IPS-18a (cell line): ENCODE measurements around the gene UNC5B.
"Not testable (repeated sequence)": the region's sequence is repeated elsewhere in the genome, so short reads cannot be mapped to it uniquely, and the experiment has no call there.

Experiments used
- H3K27ac ChIP-seq: one replicate; pipeline ENCODE4 v1.5.1; 2013; ENCODE audit warnings: low read length
- H3K27me3 ChIP-seq: one replicate; pipeline ENCODE4 v1.6.1; 2013; ENCODE audit warnings: mild to moderate bottlenecking, low read length; ENCODE audit not compliant: control insufficient read depth, insufficient read depth
- H3K36me3 ChIP-seq: one replicate; pipeline ENCODE4 v1.6.1; 2013; ENCODE audit warnings: low read depth, low read length; ENCODE audit not compliant: control insufficient read depth
- H3K4me1 ChIP-seq: one replicate; pipeline ENCODE4 v1.6.1; 2013; ENCODE audit warnings: low read depth, low read length; ENCODE audit not compliant: control insufficient read depth
- H3K4me3 ChIP-seq: one replicate; pipeline ENCODE4 v1.5.1; 2013; ENCODE audit warnings: low read length
- H3K9ac ChIP-seq: one replicate; pipeline ENCODE4 v1.6.1; 2013; ENCODE audit warnings: mild to moderate bottlenecking, low read length, moderate library complexity
- H3K9me3 ChIP-seq: one replicate; pipeline ENCODE4 v1.6.1; 2013; ENCODE audit warnings: low read depth, low read length; ENCODE audit not compliant: control insufficient read depth

UNC5B gene

GRCh38 chr10:71294856-71295255, 82.5 kb downstream of the UNC5B start:
- no peak overlapping the region for H3K9ac ChIP-seq
- H3K27ac ChIP-seq = no peak overlapping the region
- H3K36me3 ChIP-seq = peaks cover 23% of the 10 kb centered on the region
- H3K4me3 ChIP-seq = no peak overlapping the region
- H3K9me3 ChIP-seq = no peaks in the 10 kb centered on the region
- H3K4me1 ChIP-seq = no peaks in the 10 kb centered on the region
- no peaks in the 10 kb centered on the region for H3K27me3 ChIP-seq

GRCh38 chr10:71295641-71296040, 83.3 kb downstream of the UNC5B start:
- Histone ChIP-seq H3K27me3 (no peaks in the 10 kb centered on the region), H3K9ac (no peak overlapping the region), H3K27ac (no peak overlapping the region), H3K4me3 (no peak overlapping the region), H3K36me3 (peaks cover 23% of the 10 kb centered on the region), H3K4me1 (no peaks in the 10 kb centered on the region), H3K9me3 (no peaks in the 10 kb centered on the region)

DNA sequence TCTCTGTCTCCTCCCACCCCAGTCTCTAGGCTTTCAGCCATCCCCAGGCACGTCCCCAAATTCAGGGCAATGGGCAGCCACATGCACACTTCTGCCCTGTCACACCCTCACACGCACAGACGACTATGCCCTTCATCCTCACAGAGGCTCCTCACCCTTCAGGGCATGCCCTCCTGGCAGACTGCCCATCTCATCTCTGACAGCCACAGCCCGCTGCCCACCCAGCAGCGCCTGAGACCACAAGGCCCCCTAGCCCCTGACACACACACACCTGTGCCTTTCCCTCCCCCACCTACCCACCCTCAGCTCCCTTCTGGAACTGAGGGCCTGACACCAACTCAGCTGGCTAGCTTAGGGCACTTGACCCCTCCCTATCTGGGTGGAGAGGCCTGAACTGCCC, 83.7 kb downstream of the UNC5B start:
- Histone ChIP-seq H3K9ac (no peak overlapping the region), H3K36me3 (peaks cover 23% of the 10 kb centered on the region), H3K27ac (no peak overlapping the region), H3K9me3 (no peaks in the 10 kb centered on the region), H3K27me3 (no peaks in the 10 kb centered on the region), H3K4me3 (no peak overlapping the region), H3K4me1 (no peaks in the 10 kb centered on the region)

- not testable (repeated sequence) for H3K27me3 ChIP-seq, H3K27ac ChIP-seq, H3K4me3 ChIP-seq, H3K9me3 ChIP-seq, H3K9ac ChIP-seq, H3K4me1 ChIP-seq
- H3K36me3 ChIP-seq = peaks cover 23% of the 10 kb centered on the region
Measured at GRCh38 chr10:71296811-71297210, 84.4 kb downstream of the UNC5B start.

DNA sequence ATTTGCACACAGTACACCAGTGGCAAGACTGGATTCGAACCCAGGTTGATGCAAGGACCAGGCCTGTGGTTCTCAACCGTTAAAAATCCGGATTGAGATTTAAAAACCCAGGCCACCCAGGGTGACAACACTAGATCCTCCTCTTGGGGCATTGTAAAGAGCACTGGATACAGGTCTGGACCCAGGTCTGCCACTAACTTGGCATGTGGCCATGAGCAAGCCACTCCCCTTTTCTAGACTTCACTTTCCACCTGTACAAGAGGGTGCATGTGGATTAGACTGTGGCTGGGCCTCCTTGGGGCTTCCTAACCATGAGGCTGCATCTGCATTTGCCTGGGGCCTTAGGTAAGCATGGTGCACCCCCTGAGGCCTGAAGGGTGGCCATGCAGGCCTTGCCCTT, 85.0 kb downstream of the UNC5B start:
- Histone ChIP-seq H3K36me3 (peaks cover 23% of the 10 kb centered on the region), H3K9ac (no peak overlapping the region), H3K4me1 (no peaks in the 10 kb centered on the region), H3K4me3 (no peak overlapping the region), H3K9me3 (no peaks in the 10 kb centered on the region), H3K27me3 (no peaks in the 10 kb centered on the region), H3K27ac (no peak overlapping the region)

- Histone ChIP-seq H3K27me3 (no peaks in the 10 kb centered on the region), H3K9me3 (no peaks in the 10 kb centered on the region), H3K9ac (no peak overlapping the region), H3K4me3 (no peak overlapping the region), H3K4me1 (no peaks in the 10 kb centered on the region), H3K36me3 (peaks cover 20% of the 10 kb centered on the region), H3K27ac (no peak overlapping the region)
Measured at GRCh38 chr10:71299071-71299785, 86.9 kb downstream of the UNC5B start.

DNA sequence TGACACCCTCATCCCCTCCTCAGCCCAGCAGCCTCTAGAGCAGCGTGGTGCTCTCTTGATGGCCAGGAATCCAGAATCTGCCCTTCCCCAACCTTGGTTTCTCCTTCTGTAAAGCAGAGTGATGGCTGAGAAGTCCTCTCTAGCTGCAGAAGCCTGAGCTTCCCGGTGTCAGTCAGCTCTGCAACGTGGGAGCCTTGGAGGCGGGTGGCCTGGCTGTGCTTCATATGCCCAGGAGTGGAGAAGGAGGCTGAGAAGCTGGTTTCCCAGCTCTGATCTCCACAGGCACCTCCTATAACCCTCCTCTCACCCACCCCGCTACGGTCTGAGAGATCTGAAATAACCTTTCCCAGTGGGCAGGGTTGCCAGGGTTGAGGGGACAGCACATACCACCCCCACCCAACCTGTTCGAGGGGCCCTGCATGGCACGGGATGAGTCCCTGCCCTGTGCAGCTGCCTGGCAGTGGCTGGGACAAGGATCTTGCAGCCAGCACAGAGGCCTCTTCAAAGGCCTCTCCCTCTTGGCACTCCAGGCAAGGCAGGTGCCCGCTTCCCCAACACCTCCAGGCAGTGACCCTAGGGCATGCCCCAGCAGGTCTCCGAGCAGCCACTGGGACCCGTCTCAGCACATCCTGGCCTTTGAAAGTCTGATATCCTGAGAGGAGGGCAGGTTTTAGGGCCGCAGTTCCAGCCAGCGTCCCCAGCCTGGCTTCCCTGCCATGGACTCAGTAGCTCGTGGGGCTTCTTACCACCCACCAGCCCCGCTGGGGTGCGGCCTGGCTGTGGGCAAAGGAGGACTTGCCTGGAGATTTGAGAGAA, 88.4 kb downstream of the UNC5B start:
- H3K4me3 ChIP-seq = no peak overlapping the region
- H3K9ac ChIP-seq = no peak overlapping the region
- H3K27ac ChIP-seq = no peak overlapping the region
- peaks cover 10% of the 10 kb centered on the region for H3K36me3 ChIP-seq
- no peaks in the 10 kb centered on the region for H3K27me3 ChIP-seq
- no peaks in the 10 kb centered on the region for H3K4me1 ChIP-seq
- no peaks in the 10 kb centered on the region for H3K9me3 ChIP-seq

DNA sequence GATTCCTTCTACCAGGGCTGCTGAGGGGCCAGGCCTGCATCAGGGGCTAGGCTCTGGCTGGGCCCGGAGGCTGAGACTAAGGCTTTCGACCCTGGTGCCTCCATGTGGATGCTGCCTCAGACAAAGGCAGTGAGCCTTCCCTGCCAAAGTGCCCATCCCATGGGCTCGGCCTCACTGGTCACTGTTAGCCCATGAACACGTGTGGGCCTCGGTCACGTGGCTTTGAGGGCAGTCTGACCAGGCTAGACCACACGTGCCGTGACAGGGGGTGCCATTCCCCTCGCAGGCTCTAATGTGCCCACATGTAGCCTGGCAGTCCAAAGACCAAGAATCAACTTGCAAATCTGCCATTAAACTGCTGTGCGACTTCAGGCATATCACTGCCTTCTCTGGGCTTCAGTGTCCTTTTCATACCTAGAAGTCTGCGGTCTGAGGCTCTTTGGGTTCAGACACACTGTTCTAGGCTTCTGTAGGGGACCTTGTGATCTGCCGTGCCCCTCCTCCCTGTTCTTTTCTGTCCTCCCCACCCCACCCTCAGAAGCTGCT, 89.1 kb downstream of the UNC5B start:
- Histone ChIP-seq H3K4me3 (no peak overlapping the region), H3K27ac (no peak overlapping the region), H3K4me1 (no peaks in the 10 kb centered on the region), H3K9me3 (no peaks in the 10 kb centered on the region), H3K36me3 (peaks cover 10% of the 10 kb centered on the region), H3K27me3 (no peaks in the 10 kb centered on the region), H3K9ac (no peak overlapping the region)

DNA sequence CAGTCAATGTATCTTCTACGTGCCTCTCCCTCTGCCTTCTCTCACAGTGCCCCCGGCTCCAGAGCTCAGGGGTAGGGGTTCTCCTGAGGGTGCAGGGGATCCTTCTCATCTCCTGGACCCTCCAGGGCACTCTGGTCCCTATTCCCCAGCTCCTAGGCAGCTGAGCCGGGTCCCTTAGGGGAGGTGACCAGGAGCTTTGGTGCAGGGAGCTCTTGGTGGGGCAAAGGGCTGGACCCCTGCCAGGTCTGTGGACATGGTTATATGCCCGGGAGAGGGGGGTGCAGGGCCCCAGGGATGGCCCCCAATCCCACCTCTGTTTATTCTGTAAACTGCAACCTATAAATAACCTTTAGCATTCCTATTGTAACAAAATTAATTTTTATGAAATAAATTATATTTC, 90.1 kb downstream of the UNC5B start:
- no peak overlapping the region for H3K4me3 ChIP-seq
- no peaks in the 10 kb centered on the region for H3K4me1 ChIP-seq
- H3K36me3 ChIP-seq = peaks cover 8% of the 10 kb centered on the region
- H3K9ac ChIP-seq = no peak overlapping the region
- no peaks in the 10 kb centered on the region for H3K27me3 ChIP-seq
- H3K9me3 ChIP-seq = no peaks in the 10 kb centered on the region
- H3K27ac ChIP-seq = no peak overlapping the region

DNA sequence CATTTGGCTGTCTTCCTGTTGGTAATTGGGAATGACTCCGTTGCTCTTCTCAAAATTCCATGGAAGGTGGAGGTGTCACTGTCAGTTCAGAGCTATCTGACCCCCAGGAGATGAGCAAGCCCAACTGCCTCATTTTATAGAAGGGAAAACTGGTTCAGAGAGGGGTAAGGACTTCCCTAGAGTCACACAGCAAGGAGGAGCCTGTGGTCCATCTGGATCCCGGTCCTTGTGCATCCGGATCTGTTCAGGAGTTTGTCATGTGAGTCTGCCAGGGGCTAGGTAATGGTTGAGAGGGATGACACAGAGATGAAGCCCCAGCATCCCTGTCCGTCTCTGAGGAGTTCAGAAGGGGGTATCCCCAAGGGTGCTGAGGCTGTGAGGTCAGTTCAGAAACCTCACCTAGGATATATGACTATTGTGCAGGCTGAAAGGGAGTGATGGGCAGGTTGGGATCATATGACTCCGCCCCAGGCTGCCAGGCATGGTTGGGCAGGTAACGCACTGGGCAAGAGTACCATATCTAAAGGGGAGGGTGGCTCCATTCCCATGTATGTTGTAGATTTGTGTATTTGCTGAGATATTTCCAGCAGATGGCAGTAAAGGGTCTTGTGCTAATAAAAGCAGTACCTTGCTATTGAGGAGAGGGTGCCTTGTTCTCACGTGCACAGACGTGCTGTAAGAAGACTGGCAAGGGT, 90.7 kb downstream of the UNC5B start:
- Histone ChIP-seq H3K36me3 (peaks cover 4% of the 10 kb centered on the region), H3K4me3 (no peak overlapping the region), H3K4me1 (no peaks in the 10 kb centered on the region), H3K9ac (no peak overlapping the region), H3K27ac (no peak overlapping the region), H3K9me3 (no peaks in the 10 kb centered on the region), H3K27me3 (no peaks in the 10 kb centered on the region)

- no peaks in the 10 kb centered on the region for H3K27me3 ChIP-seq
Measured at GRCh38 chr10:71303569-71303907, 91.2 kb downstream of the UNC5B start.

More at GRCh38 chr10:71303569-71303907, 91.2 kb downstream of the UNC5B start:
- H3K9me3 ChIP-seq = no peaks in the 10 kb centered on the region
- H3K4me3 ChIP-seq = no peak overlapping the region
- H3K36me3 ChIP-seq = peaks cover 4% of the 10 kb centered on the region
- H3K27ac ChIP-seq = no peak overlapping the region
- H3K4me1 ChIP-seq = no peaks in the 10 kb centered on the region
- H3K9ac ChIP-seq = no peak overlapping the region
